MM.1S (cell line): Measurements from ENCODE around the gene DCTN5.

Experiments used
- CTCF ChIP-seq: fragments of 300-600 bp; sonication (generic); IDR thresholded peaks from 2 replicates; pipeline ENCODE4 v1.5.1; 2016; ENCODE audit warnings: antibody characterized with exemption, low read length, mixed read lengths
- EZH2phosphoT487 ChIP-seq: fragments of 300-600 bp; sonication (generic); IDR thresholded peaks from 2 replicates; pipeline ENCODE4 v1.6.1; 2018; ENCODE audit warnings: antibody characterized with exemption, low read length

GRCh38 chr16:23595951-23596720 is 45.1 kb upstream of the DCTN5 start, which contains the start of gene NDUFAB1:
- TF ChIP-seq CTCF (peak; percentile 91), EZH2phosphoT487 (no peak)
